Gastrocnemius medialis (tissue), 4 donors: Measurements from ENCODE around the gene PTPRM. TPM values are rescaled to one million over a fixed set of nuclear protein-coding genes. Genes with fewer than 3 reads are reported as not detected.
A peak's percentile ranks its signal among the peaks of the same experiment; 100 is the strongest.

Experiments
- ATAC-seq, 2 donors: fragments of 150-250 bp; one replicate each; pipeline ENCODE4 v1.9.1; 2016
- DNase-seq, 2 donors: peaks; one replicate each; pipeline ENCODE4 v3.0.0-alpha.2; 2019
- H3K27ac ChIP-seq, 4 donors: fragments of 200-600 bp; sonication (generic); 1 replicate in 1 of 4; 2 replicates in 3 of 4; pipeline ENCODE4 v1.5.1; 2016 to 2018; ENCODE audit warnings: mild to moderate bottlenecking in 2 of 4, moderate library complexity in 1 of 4
- H3K27me3 ChIP-seq, 3 donors: fragments of 200-600 bp; sonication (generic) in 2 of 3; 1 replicate in 1 of 3; 2 replicates in 2 of 3; pipeline versions ENCODE4 v1.5.1 to v1.6.0; 2016 to 2019; ENCODE audit warnings: mild to moderate bottlenecking in 1 of 3, moderate library complexity in 1 of 3
- H3K36me3 ChIP-seq, 2 donors: fragments of 200-600 bp; sonication (generic) in 1 of 2; one replicate each; pipeline ENCODE4 v1.5.1; 2017 to 2018
- H3K4me1 ChIP-seq, 2 donors: fragments of 200-600 bp; sonication (generic) in 1 of 2; one replicate each; pipeline ENCODE4 v1.5.1; 2016 to 2017; ENCODE audit warnings: mild to moderate bottlenecking in 2 of 2
- H3K4me3 ChIP-seq, 4 donors: fragments of 200-600 bp; sonication (generic) in 3 of 4; 1 replicate in 1 of 4; 2 replicates in 3 of 4; pipeline ENCODE4 v1.5.1; 2016 to 2019; ENCODE audit warnings: mild to moderate bottlenecking in 2 of 4
- H3K9me3 ChIP-seq, 3 donors: fragments of 200-600 bp; sonication (generic) in 2 of 3; 1 replicate in 1 of 3; 2 replicates in 2 of 3; pipeline ENCODE4 v1.5.1; 2016 to 2019
- CTCF ChIP-seq, 5 experiments: fragments of 450-650 bp in 3 of 5; fragments of 200-600 bp in 2 of 5; sonication (generic) in 2 of 5; IDR thresholded peaks in 4 of 5; conservative IDR thresholded peaks in 1 of 5; 1 replicate in 4 of 5; 2 replicates in 1 of 5; pipeline ENCODE4 v1.5.1; 2016 to 2019; ENCODE audit warnings: antibody characterized with exemption in 5 of 5, mild to moderate bottlenecking in 3 of 5, moderate library complexity in 3 of 5
- POLR2A ChIP-seq, 2 donors: fragments of 450-650 bp; IDR thresholded peaks; one replicate each; pipeline ENCODE4 v1.6.1; 2017; ENCODE audit warnings: antibody characterized with exemption in 2 of 2, mild to moderate bottlenecking in 2 of 2, moderate library complexity in 2 of 2
- in situ Hi-C, 4 donors: fragments of 200-750 bp; cut with MboI; loops; one replicate each; pipeline versions ENCODE4 v1.15.0 to v1.8.0; 2017; ENCODE audit warnings: low sequenced_read_pairs in 4 of 4
- intact Hi-C: fragments of 100-400 bp; cut with DNase I; formaldehyde crosslinking; loops from one replicate; pipeline ENCODE4 v1.15.1; 2023; ENCODE audit warnings: low total_unique reads
- total RNA-seq, 4 donors: library from RNA; depleted of rRNA; stranded (reverse); fragments of >200 nt; gene quantifications; one replicate each; pipeline versions ENCODE4 v1.1.0 to v1.2.3, GENCODE V29; 2016

PTPRM gene
- total RNA-seq, 4 donors from 2014 or later = 52.6 to 79.3 (median 63.8) TPM

GRCh38 chr18:7840411-7840810 lies 273.3 kb downstream of the PTPRM start:
- Histone ChIP-seq H3K4me3 (no peak overlapping the region), H3K36me3 (no peaks in the 10 kb centered on the region), H3K27me3 (no peaks in the 10 kb centered on the region), H3K9me3 (peaks cover 0 to 9% (median 0%) of the 10 kb centered on the region in 3 donors), H3K4me1 (peaks cover 19 to 28% of the 10 kb centered on the region in 2 donors), H3K27ac (peak overlapping the region; percentile 40 to 72 (median 54))
- no peak for TF ChIP-seq POLR2A (IDR thresholded peaks at IDR 0.05)
- TF ChIP-seq CTCF (IDR thresholded peaks at IDR 0.05 in 4 of 5, conservative IDR thresholded peaks at IDR 0.05 in 1 of 5) = no peak
- intact Hi-C loops = no loop called here
- in situ Hi-C loops = no loop called here
- ATAC-seq = peak in 1 of 2 donors; percentile 27
- DNase-seq = no peak

GRCh38 chr18:7844017-7844416 lies 276.9 kb downstream of the PTPRM start:
- in situ Hi-C loops (no loop called here), intact Hi-C loops (no loop called here)
- no peaks in the 10 kb centered on the region for H3K27me3 ChIP-seq
- peaks cover 0 to 9% (median 0%) of the 10 kb centered on the region in 3 donors for H3K9me3 ChIP-seq
- no peak for DNase-seq
- H3K4me1 ChIP-seq = peaks cover 13 to 14% of the 10 kb centered on the region in 2 donors
- no peaks in the 10 kb centered on the region for H3K36me3 ChIP-seq
- ATAC-seq = no peak
- H3K4me3 ChIP-seq = no peak overlapping the region
- H3K27ac ChIP-seq = no peak overlapping the region
- TF ChIP-seq CTCF (IDR thresholded peaks at IDR 0.05 in 4 of 5, conservative IDR thresholded peaks at IDR 0.05 in 1 of 5) (no peak), POLR2A (IDR thresholded peaks at IDR 0.05) (no peak)

GRCh38 chr18:7844418-7844817 lies 277.3 kb downstream of the PTPRM start:
- DNase-seq = no peak
- no peak for ATAC-seq
- intact Hi-C loops = no loop called here
- no peaks in the 10 kb centered on the region for H3K27me3 ChIP-seq
- H3K9me3 ChIP-seq = peaks cover 0 to 9% (median 0%) of the 10 kb centered on the region in 3 donors
- peaks cover 13 to 18% of the 10 kb centered on the region in 2 donors for H3K4me1 ChIP-seq
- in situ Hi-C loops = no loop called here
- H3K36me3 ChIP-seq = no peaks in the 10 kb centered on the region
- no peak overlapping the region for H3K4me3 ChIP-seq
- H3K27ac ChIP-seq = no peak overlapping the region
- TF ChIP-seq CTCF (IDR thresholded peaks at IDR 0.05 in 4 of 5, conservative IDR thresholded peaks at IDR 0.05 in 1 of 5) = no peak
- no peak for TF ChIP-seq POLR2A (IDR thresholded peaks at IDR 0.05)

- no peak overlapping the region for H3K27ac ChIP-seq
- in situ Hi-C loops = no loop called here
These were observed 279.2 kb downstream of the PTPRM start for GRCh38 chr18:7846335-7846734.

More at GRCh38 chr18:7846335-7846734, 279.2 kb downstream of the PTPRM start:
- DNase-seq = no peak
- no peak overlapping the region for H3K4me3 ChIP-seq
- H3K36me3 ChIP-seq = no peaks in the 10 kb centered on the region
- no peak for TF ChIP-seq CTCF (IDR thresholded peaks at IDR 0.05 in 4 of 5, conservative IDR thresholded peaks at IDR 0.05 in 1 of 5)
- TF ChIP-seq POLR2A (IDR thresholded peaks at IDR 0.05) = no peak
- intact Hi-C loops = no loop called here
- H3K9me3 ChIP-seq = peaks cover 0 to 9% (median 0%) of the 10 kb centered on the region in 3 donors
- H3K27me3 ChIP-seq = no peaks in the 10 kb centered on the region
- peaks cover 2 to 9% of the 10 kb centered on the region in 2 donors for H3K4me1 ChIP-seq
- no peak for ATAC-seq
